HuH-7 (cell line): ENCODE measurements around the gene CIP2A.

Experiments
- DNase-seq: peaks from one replicate; pipeline ENCODE4 v3.0.0; 2011; ENCODE audit warnings: low spot score

The CIP2A gene

GRCh38 chr3:108510496-108510895 lies 78.7 kb downstream of the CIP2A start, which contains the start of gene MYH15:
MYH15 (minus strand) TSS chr3:108510596; CDS start chr3:108510530, 66 bp downstream.
- no peak for DNase-seq

DNA sequence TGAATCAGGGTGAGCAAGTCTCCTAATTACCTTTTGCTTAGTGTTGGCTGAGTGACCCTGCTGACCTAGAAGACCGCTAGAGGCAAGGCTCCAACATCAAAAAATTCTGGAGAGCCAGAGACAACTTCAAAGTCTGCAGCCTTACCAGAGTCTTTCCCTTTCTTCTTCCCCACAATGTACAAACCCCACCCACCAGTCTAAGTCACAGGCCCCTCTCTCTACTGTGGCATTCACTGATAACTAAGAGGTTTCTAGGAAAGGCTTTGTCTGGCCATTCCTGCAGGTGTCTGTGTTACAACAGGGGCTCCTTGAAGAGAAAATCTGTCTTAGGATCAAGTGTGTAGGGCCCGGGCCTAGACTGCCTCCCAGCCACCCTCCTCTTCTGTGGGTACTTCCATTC lies 79.4 kb downstream of the CIP2A start:
- DNase-seq: no peak

DNA sequence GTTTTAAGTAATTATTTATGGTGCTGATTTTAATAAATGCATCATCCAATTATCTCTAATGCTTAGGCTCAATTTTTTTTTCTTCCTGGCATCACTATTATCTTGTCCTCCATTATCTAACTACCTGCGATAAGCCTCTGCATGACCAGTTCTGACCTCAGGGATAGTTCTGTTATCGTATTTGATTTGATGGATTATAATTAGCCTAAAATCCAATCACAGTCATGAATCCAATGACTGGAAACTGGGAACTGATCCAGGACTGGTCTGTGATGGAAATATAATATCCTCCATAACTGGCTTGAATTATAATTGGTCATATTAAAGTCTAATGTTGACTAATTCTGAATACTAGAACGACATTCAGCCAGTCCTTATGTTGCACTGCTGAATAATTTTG lies 80.0 kb downstream of the CIP2A start:
- DNase-seq: no peak

DNA sequence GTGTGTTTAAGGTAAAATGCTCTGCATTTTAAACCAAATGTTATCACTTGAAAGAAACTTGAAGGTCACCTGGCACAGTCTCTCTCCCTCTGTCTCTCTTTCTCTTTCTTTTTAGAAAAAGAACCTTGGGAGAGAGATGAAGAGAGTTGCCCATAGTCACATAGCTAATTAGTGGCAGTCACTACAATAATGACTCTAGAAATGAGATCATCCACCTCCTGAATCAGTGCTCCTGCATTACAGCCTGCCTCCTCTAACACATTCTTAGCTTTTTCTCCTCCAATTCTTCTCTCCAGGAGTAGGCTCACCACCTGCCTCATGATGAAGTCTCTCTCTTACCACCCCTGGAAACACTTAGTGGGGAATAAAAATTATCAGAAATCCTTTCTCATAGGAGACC lies 81.3 kb downstream of the CIP2A start:
- no peak for DNase-seq

- DNase-seq: no peak
Observed at GRCh38 chr3:108505811-108506210, 83.4 kb downstream of the CIP2A start.

GRCh38 chr3:108503722-108504121 lies 85.5 kb downstream of the CIP2A start:
- no peak for DNase-seq

- DNase-seq: no peak
Observed at GRCh38 chr3:108501535-108501934, 87.7 kb downstream of the CIP2A start.

- DNase-seq: no peak
Observed at GRCh38 chr3:108500728-108501127, 88.5 kb downstream of the CIP2A start.
